Cardiac fibroblast (primary cell): Measurements from ENCODE around the gene SPPL3.
A peak's percentile ranks its signal among the peaks of the same experiment; 100 is the strongest.

Source experiments
- DNase-seq, 2 donors: peaks; one replicate each; pipeline versions ENCODE4 v3.0.0 to v3.0.0-alpha.2; 2010; ENCODE audit warnings: low read depth in 2 of 2
- H3K4me3 ChIP-seq, 2 donors: replicated peaks in 1 of 2; 1 replicate in 1 of 2; 2 replicates in 1 of 2; pipeline ENCODE4 v1.5.1; 2011; ENCODE audit warnings: low read depth in 2 of 2, low read length in 2 of 2, mild to moderate bottlenecking in 2 of 2, moderate library complexity in 1 of 2
- TF ChIP-seq, protein P1 (sequence below): IDR thresholded peaks from one replicate; pipeline ENCODE4 v1.5.1; 2011; ENCODE audit warnings: low read depth, mild to moderate bottlenecking, low read length, inconsistent platforms

Gene SPPL3

DNA sequence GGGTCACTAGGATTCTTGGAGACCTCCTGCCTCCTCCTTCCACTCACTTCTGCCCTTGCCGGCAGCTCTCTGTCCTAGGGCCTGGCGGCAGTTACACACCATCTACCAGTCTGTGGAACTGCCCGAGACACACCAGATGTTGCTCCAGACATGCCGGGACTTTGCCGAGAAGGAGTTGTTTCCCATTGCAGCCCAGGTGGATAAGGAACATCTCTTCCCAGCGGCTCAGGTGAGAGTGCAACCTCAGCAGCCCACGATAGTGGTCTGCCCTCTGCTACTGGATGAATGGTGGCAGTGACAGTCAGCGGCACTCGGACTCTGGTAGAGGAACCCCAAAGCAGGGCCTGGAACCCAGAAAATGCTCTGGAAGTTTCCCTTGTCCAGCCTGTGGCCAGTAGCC is 177.2 kb downstream of the SPPL3 start:
- TF ChIP-seq, protein P1, sequence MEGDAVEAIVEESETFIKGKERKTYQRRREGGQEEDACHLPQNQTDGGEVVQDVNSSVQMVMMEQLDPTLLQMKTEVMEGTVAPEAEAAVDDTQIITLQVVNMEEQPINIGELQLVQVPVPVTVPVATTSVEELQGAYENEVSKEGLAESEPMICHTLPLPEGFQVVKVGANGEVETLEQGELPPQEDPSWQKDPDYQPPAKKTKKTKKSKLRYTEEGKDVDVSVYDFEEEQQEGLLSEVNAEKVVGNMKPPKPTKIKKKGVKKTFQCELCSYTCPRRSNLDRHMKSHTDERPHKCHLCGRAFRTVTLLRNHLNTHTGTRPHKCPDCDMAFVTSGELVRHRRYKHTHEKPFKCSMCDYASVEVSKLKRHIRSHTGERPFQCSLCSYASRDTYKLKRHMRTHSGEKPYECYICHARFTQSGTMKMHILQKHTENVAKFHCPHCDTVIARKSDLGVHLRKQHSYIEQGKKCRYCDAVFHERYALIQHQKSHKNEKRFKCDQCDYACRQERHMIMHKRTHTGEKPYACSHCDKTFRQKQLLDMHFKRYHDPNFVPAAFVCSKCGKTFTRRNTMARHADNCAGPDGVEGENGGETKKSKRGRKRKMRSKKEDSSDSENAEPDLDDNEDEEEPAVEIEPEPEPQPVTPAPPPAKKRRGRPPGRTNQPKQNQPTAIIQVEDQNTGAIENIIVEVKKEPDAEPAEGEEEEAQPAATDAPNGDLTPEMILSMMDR: no peak

DNA sequence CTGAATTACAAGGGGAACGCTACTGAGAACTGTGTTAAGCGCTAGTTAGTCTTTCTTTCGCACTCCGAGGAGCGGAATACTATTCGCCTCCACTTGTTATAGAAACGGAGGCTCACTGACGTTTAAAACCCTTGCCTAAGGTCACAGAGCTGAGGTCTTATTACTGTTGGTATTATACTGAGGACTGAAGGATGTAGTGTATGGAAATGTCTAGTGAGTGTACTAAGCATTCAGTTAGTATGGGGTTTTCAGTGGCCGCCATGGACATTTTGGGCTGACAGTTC is 177.7 kb downstream of the SPPL3 start:
- no peak for DNase-seq
- TF ChIP-seq, protein P1: no peak
- peak overlapping the region in 1 of 2 donors; percentile 47 for H3K4me3 ChIP-seq

More for the DNA sequence above, 177.2 kb downstream of the SPPL3 start:
- H3K4me3 ChIP-seq: no peak overlapping the region
- no peak for DNase-seq

DNA sequence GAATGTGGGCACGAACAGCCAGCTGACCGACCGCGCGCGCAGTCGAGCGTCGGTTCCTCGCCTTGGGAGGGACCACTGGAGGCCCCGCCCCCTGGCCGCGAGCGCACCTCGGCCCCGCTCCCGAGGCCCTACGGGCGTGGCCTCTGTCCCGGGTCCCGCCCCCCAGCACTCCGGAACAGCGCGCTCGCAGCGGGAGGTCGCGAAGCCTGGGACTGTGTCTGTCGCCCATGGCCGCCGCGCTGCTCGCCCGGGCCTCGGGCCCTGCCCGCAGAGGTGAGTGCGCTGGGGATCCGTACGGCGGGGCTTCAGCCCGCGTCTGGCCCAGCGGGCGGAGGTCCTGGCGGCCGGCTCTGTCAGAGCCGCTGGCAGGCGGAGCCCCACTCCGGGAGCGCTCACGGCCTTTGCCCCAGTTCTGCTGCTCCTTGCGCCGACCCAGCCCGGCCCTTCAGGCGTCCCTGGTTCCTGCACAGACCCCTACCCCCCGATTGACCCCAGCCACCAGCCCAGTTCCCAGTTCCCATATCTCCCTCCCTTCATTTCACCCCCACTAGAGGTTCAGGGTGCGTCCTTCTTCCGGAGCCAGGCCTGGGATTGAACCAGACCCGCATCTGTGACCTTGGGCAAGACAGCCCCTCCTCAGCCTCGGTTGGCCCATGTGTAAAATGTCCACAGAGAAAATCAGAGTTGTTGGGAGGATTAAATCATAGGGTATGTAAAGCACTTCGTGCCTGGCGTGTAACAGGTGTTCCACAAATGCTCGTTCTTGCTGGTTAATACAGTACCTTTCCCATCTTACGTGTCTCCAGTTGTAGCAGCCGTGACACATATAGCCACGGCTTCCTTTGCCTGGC is 178.3 kb downstream of the SPPL3 start, which contains the start of gene ACADS:
TSS of gene ACADS (plus strand) at position 168 of the 851 bp plus-strand sequence. CDS start at position 228, 60 bp downstream.
- peak; percentile 75 to 86 for DNase-seq
- TF ChIP-seq, protein P1: no peak
- H3K4me3 ChIP-seq: peak within 1 kb of the TSS; percentile 47 to 66

DNA sequence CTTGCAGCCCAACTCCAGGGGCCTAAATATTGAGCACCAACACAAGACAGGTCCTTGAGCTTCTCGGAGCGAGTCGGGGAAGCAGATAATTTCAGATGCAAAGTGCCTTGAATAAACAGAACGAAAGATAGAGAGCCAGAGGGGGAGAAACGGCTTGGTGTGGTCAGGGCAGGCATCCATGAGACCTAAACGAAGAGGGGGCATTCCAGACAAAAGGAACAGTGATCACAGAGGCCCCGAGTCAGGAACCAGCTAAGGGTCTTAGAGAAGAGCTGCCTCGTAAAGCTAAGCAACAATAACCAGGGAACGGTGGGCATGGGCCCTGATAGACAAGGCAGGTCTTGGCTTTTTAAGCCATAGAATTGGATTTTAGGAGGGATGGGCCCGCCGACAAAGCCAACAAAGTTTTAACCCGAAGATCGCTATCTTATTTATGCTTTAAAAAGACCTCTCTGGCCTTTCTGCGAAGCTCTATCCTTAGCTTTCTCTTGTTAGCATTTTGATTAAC is 179.0 kb downstream of the SPPL3 start:
- TF ChIP-seq, protein P1: no peak
- H3K4me3 ChIP-seq: peak overlapping the region; percentile 47 to 66
- DNase-seq: no peak

DNA sequence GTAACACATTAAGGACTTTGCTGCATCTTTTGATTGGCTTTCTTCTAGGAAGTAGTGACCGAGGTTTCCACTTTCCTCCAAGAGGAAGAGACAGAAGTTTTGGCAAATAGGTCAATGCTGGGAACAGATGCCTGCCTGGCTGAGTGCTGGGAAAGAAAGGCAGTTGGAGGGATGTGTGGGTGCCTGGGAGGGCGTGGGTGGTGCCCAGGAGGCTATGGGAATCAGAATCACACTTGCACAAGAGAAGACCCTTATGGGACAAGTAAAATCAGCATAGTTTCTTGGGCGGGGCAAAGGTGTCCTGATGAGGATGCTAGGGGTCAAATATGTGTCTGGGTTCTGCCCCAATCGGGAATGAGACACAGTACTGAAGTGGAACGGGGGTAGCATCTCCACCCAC is 179.4 kb downstream of the SPPL3 start:
- H3K4me3 ChIP-seq: no peak overlapping the region
- TF ChIP-seq, protein P1: no peak
- no peak for DNase-seq

DNA sequence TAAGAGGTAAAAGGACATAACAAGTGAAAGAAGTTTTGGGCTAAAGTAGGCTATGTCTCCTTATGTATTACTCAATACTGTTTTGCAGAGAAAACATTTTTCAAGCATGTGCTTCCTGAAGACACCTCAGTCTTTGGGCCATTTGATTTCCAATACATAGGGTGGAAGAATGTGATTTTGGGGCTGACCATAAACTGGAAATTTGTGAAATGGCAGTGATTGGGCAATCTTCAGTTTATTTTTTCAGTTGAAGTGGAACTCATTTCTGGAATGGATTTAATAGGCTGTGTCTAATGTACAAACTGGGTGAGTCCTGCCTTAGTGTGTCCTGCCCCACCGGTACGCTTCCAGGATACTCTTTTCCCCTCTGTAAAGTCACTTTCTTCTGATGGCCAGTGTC is 181.4 kb downstream of the SPPL3 start:
- TF ChIP-seq, protein P1: no peak
- no peak for DNase-seq
- no peak overlapping the region for H3K4me3 ChIP-seq

DNA sequence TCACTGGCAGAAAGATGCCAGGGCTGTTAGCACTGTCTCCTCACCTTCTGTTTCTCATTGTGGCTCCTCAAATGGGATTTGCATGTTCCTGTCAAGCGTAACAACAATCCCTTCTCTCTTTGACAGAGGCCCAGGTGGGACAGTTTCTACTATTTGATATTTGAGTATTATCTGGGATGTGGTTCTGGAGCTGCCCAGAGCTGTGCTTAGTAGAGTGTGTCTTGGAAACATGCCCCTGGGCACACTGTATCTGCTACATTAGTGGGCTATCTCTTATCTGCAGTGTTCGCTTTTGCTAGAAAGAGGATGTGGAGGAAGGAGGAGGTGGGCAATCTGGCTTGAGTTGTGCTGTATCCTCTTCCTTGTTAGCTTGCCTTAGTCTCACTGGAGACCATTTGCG is 182.3 kb downstream of the SPPL3 start:
- TF ChIP-seq, protein P1: no peak
- DNase-seq: no peak
- no peak overlapping the region for H3K4me3 ChIP-seq
